ENCODE results near the gene CELSR1. TPM values are rescaled to one million over a fixed set of nuclear protein-coding genes. Genes with fewer than 3 reads are reported as not detected.

The CELSR1 gene
- total and polyA plus RNA-seq, 2 of the 13 experiments (the other 11 are each of a cell fraction or from before 2014, with no cell fraction given), result 0.78 to 1.8 TPM

- TF ChIP-seq ZNF512B (CRISPR knock-in tag; IDR thresholded peaks at IDR 0.05; ENCODE audit: borderline replicate concordance) (0 out of 2 replicates have a peak, but pooled peaks have one; percentile 25), ZNF549 (CRISPR knock-in tag; IDR thresholded peaks at IDR 0.05) (no peak), FOXK2 (IDR thresholded peaks at IDR 0.05) (no peak), FOXM1 (CRISPR knock-in tag; IDR thresholded peaks at IDR 0.05) (no peak), ZNF326 (CRISPR knock-in tag; IDR thresholded peaks at IDR 0.05; ENCODE audit: borderline replicate concordance) (no peak), ZNF142 (CRISPR knock-in tag; IDR thresholded peaks at IDR 0.05) (no peak), U2AF2 (IDR thresholded peaks at IDR 0.05; ENCODE audit: low read depth, low read length) (no peak), TOPORS (CRISPR knock-in tag; IDR thresholded peaks at IDR 0.05) (0 out of 2 replicates have a peak, but pooled peaks have one; percentile 78), ZNF18 (CRISPR knock-in tag; IDR thresholded peaks at IDR 0.05; ENCODE audit: insufficient replicate concordance) (no peak), ZNF12 (CRISPR knock-in tag; IDR thresholded peaks at IDR 0.05) (no peak), PHF5A (CRISPR knock-in tag; IDR thresholded peaks at IDR 0.05; ENCODE audit: low read depth, unreplicated experiment) (no peak), ZBTB8A (CRISPR knock-in tag; IDR thresholded peaks at IDR 0.05; ENCODE audit: borderline replicate concordance, low read depth) (no peak), MYNN (CRISPR knock-in tag; IDR thresholded peaks at IDR 0.05; ENCODE audit: low read depth) (no peak), SIN3A (IDR thresholded peaks at IDR 0.05; ENCODE audit: borderline replicate concordance, low read depth, low read length) (no peak), POLR2G (IDR thresholded peaks at IDR 0.05; ENCODE audit: low read depth, low read length) (peak; percentile 68)
These were observed 84.2 kb downstream of the CELSR1 start (continued) for GRCh38 chr22:46453006-46453828.
